K562 (cell line): ENCODE measurements around the gene MYL6B. TPM values are rescaled to one million over a fixed set of nuclear protein-coding genes. Genes with fewer than 3 reads are reported as not detected.

Experiments used
- ATAC-seq: fragments of 200-7000 bp; cut with Tn5 transposase; 3 replicates; pipeline ENCODE4 v1.9.1; 2020; ENCODE audit warnings: moderate library complexity
- BruUV-seq: library from RNA; stranded (reverse); fragments of 400-500 nt; replicated peaks from 2 replicates; lab custom pipeline; 2021; lab: Mats Ljungman, UMichigan
- CTCF ChIA-PET: fragments of 300-600 bp; formaldehyde crosslinking; extraction: SDS; loops from one replicate; lab custom pipeline; 2021; ENCODE audit warnings: low intra/inter-chr PET ratio; lab: Yijun Ruan, JAX
- POLR2A ChIA-PET: fragments of 300-600, 350-650 bp; sonication (Branson Sonifier 250); formaldehyde crosslinking; extraction: SDS; loops from one replicate; lab custom pipeline; 2021; ENCODE audit warnings: antibody characterized with exemption, inconsistent platforms; lab: Yijun Ruan, JAX
- DNase-seq, 4 experiments: peaks; one replicate each; pipeline versions ENCODE4 v3.0.0 to v3.0.0-alpha.2; 2011 to 2018; ENCODE audit warnings: low spot score in 3 of 4, mixed read lengths in 3 of 4; ENCODE audit errors: extremely low read depth in 1 of 4
- FAIRE-seq: peaks from 2 replicates; lab custom pipeline; 2011; peaks lifted over from hg19 to GRCh38; lab: Jason Lieb, UNC
- H2AFZ ChIP-seq: 2 replicates; pipeline ENCODE4 v1.6.0; 2011; ENCODE audit warnings: low read depth, low read length, control low read depth, inconsistent platforms
- H3K27ac ChIP-seq: fragments of 200-600 bp; 3 replicates; pipeline ENCODE4 v1.8.0; 2011; ENCODE audit warnings: low read depth, mild to moderate bottlenecking, control low read depth, inconsistent platforms, low read length, moderate library complexity, mixed read lengths; ENCODE audit errors: extremely low read depth
- H3K27me3 ChIP-seq, 2 experiments: fragments of 300-600 bp in 1 of 2; 2 replicates in 1 of 2; 3 replicates in 1 of 2; pipeline versions ENCODE4 v1.6.0 to v1.8.0; 2011; ENCODE audit warnings: inconsistent platforms in 2 of 2, low read length in 2 of 2, mild to moderate bottlenecking in 1 of 2, mixed read lengths in 1 of 2, moderate library complexity in 1 of 2; ENCODE audit not compliant: control insufficient read depth in 2 of 2, insufficient read depth in 2 of 2
- H3K36me3 ChIP-seq: fragments of 300-600 bp; 3 replicates; pipeline ENCODE4 v1.8.0; 2011; ENCODE audit warnings: mild to moderate bottlenecking, low read length, inconsistent platforms; ENCODE audit not compliant: control insufficient read depth, insufficient read depth
- H3K4me1 ChIP-seq, 2 experiments: fragments of 200-600 bp in 1 of 2; replicated peaks in 1 of 2; 2 replicates in 1 of 2; 3 replicates in 1 of 2; pipeline versions ENCODE4 v1.5.1 to v1.8.0; 2011; ENCODE audit warnings: inconsistent platforms in 2 of 2, low read length in 2 of 2, mild to moderate bottlenecking in 1 of 2, mixed read lengths in 1 of 2, moderate library complexity in 1 of 2; ENCODE audit not compliant: control insufficient read depth in 2 of 2, insufficient read depth in 2 of 2
- H3K4me2 ChIP-seq: 2 replicates; pipeline ENCODE4 v1.6.1; 2011; ENCODE audit warnings: low read length, control low read depth, inconsistent platforms, mixed read lengths; ENCODE audit not compliant: insufficient read depth
- H3K4me3 ChIP-seq: fragments of 200-600 bp; sonication (generic), shearing (Covaris generic); 2 replicates; pipeline ENCODE4 v1.5.1; 2016; ENCODE audit warnings: control low read depth, inconsistent platforms
- H3K79me2 ChIP-seq: fragments of 200-600 bp; 3 replicates; pipeline ENCODE4 v1.8.0; 2011; ENCODE audit warnings: low read length, inconsistent platforms; ENCODE audit not compliant: control insufficient read depth, insufficient read depth
- H3K9ac ChIP-seq, 2 experiments: 2 replicates each; pipeline versions ENCODE4 v1.6.0 to v1.6.1; 2011; ENCODE audit warnings: low read depth in 2 of 2, low read length in 2 of 2, control low read depth in 1 of 2, inconsistent platforms in 1 of 2, mild to moderate bottlenecking in 1 of 2, mixed read lengths in 1 of 2; ENCODE audit not compliant: insufficient read depth in 1 of 2
- H3K9me1 ChIP-seq: one replicate; pipeline ENCODE4 v1.6.0; 2011; ENCODE audit warnings: inconsistent platforms, mild to moderate bottlenecking, low read length, moderate library complexity; ENCODE audit not compliant: control insufficient read depth, insufficient read depth
- H3K9me3 ChIP-seq: replicated peaks from 2 replicates; pipeline ENCODE4 v1.5.1; 2011; ENCODE audit warnings: low read depth, low read length, inconsistent platforms; ENCODE audit not compliant: control insufficient read depth, insufficient read depth
- H4K20me1 ChIP-seq: replicated peaks from 2 replicates; pipeline ENCODE4 v1.6.1; 2011; ENCODE audit warnings: low read length, inconsistent platforms, mixed read lengths; ENCODE audit not compliant: control insufficient read depth, insufficient read depth
- BCL6 ChIP-seq: fragments of 250-450 bp; sonication (Bioruptor Pico); IDR thresholded peaks from 2 replicates; pipeline ENCODE4 v1.4.0; 2020
- KLF1 ChIP-seq: fragments of 450-650 bp; IDR thresholded peaks from 2 replicates; pipeline ENCODE4 v1.6.1; 2016; ENCODE audit warnings: missing genetic modification characterization, missing compliant biosample characterization
- POLR2G ChIP-seq: fragments of 200-400 bp; formaldehyde crosslinking; IDR thresholded peaks from 2 replicates; pipeline ENCODE4 v1.6.1; 2017; ENCODE audit warnings: low read depth, mild to moderate bottlenecking, antibody characterized with exemption, low read length, moderate library complexity
- RBFOX2 ChIP-seq: fragments of 200-400 bp; formaldehyde crosslinking; IDR thresholded peaks from 2 replicates; pipeline ENCODE4 v1.6.1; 2017; ENCODE audit warnings: low read depth, mild to moderate bottlenecking, low read length, moderate library complexity
- THRAP3 ChIP-seq: fragments of 450-650 bp; IDR thresholded peaks from 2 replicates; pipeline ENCODE4 v1.6.1; 2016; ENCODE audit warnings: mild to moderate bottlenecking, inconsistent platforms, borderline replicate concordance
- ZMIZ1 ChIP-seq, 2 experiments: fragments of 150-350 bp in 1 of 2; IDR thresholded peaks; 2 replicates each; pipeline ENCODE4 v1.6.1; 2012 to 2016; ENCODE audit warnings: low read depth in 2 of 2, low read length in 2 of 2, mild to moderate bottlenecking in 1 of 2, moderate library complexity in 1 of 2
- WGBS: fragments of 100-300 bp; shearing (Covaris generic); methylation state at CpG from one replicate; pipeline ENCODE4 v1.1.6; 2016; ENCODE audit warnings: low coverage, mixed read lengths; ENCODE audit not compliant: insufficient coverage; ENCODE audit errors: missing lambda C conversion rate; 5-methylcytosine and 5-hydroxymethylcytosine counted together
- in situ Hi-C: fragments of 300-500 bp; cut with MboI; formaldehyde crosslinking; loops from 4 replicates; pipeline ENCODE4 v1.15.0; 2018; ENCODE audit warnings: inconsistent platforms, mixed read lengths
- intact Hi-C: fragments of 100-400 bp; cut with micrococcal nuclease; formaldehyde crosslinking; loops from 2 replicates; pipeline ENCODE4 v1.14.2; 2022
- polyA plus RNA-seq, 8 experiments: library from polyadenylated mRNA; depleted of rRNA in 4 of 8; stranded (reverse) in 5 of 8; unstranded in 3 of 8; fragments of >200 nt; fragmentation: Nextera tagmentation in 2 of 8; fragmentation: Illumina TruSeq in 1 of 8; extraction: Ambion mirVana in 2 of 8; extraction: Trizol in 1 of 8; gene quantifications; 2 replicates each; pipeline versions ENCODE4 v1.2.1 to v1.2.3, GENCODE V29; 2011 to 2014; ENCODE audit warnings: inconsistent platforms in 1 of 8, missing spikeins in 1 of 8
- total RNA-seq, 7 experiments: library from RNA; depleted of rRNA in 6 of 7; stranded (reverse); fragments of >200 nt in 6 of 7; fragmentation: Illumina TruSeq in 2 of 7; extraction: Trizol in 2 of 7; gene quantifications; 2 replicates each; pipeline versions ENCODE4 v1.2.1 to v1.2.3, GENCODE V29; 2011 to 2021; ENCODE audit warnings: low replicate concordance in 1 of 7

MYL6B gene
- total and polyA plus RNA-seq, 9 of the 15 experiments (the other 6 are each of a cell fraction or from before 2014, with no cell fraction given), result 42.8 to 77.3 (median 68.6) TPM

- no peak for TF ChIP-seq ZMIZ1 (IDR thresholded peaks at IDR 0.05; ENCODE audit: low read depth in 2 of 2, low read length in 2 of 2)
- no peak for TF ChIP-seq BCL6 (CRISPR knock-in tag)
- TF ChIP-seq KLF1 (tag), result no peak
- TF ChIP-seq, all 486 proteins: peak for 2
These were observed 9.2 kb upstream of the MYL6B start (continued) for GRCh38 chr12:56143217-56143616.

GRCh38 chr12:56143870-56144269 is 8.5 kb upstream of the MYL6B start:
- ATAC-seq (no peak), DNase-seq (no peak), FAIRE-seq (no peak)
- ChIA-PET POLR2A (interaction anchor here (0.8 to 1.7 kb wide), 9 partner anchors 8 to 284 kb away, joined by 3 to 7 read pairs (median 3); partner anchors contain the start of gene ZC3H10), CTCF (no interaction called here)
- BruUV-seq, result no TSS peak
- H3K9me3 ChIP-seq, result no peaks in the 10 kb centered on the region
- 90% methylated on average over 8 of the region's 8 CpGs for WGBS
- 0 out of 2 replicates have a peak, but pooled peaks cover 3% of the 10 kb centered on the region for H4K20me1 ChIP-seq
- H3K4me2 ChIP-seq, result no peak overlapping the region
- H3K4me1 ChIP-seq, result peaks cover 2 to 4% of the 10 kb centered on the region in 2 experiments; a peak in 2 of 5 replicates
- in situ Hi-C loops (no loop called here), intact Hi-C loops (no loop called here)
- H3K27me3 ChIP-seq, result no peaks in the 10 kb centered on the region
- peaks cover 61% of the 10 kb centered on the region for H3K36me3 ChIP-seq
- no peak overlapping the region for H2AFZ ChIP-seq
- H3K27ac ChIP-seq, result no peak overlapping the region
- H3K9ac ChIP-seq, result no peak overlapping the region
- no peaks in the 10 kb centered on the region for H3K9me1 ChIP-seq
- no peaks in the 10 kb centered on the region for H3K79me2 ChIP-seq
- TF ChIP-seq POLR2G (0 out of 2 replicates have a peak, but pooled peaks have one; percentile 12), THRAP3 (no peak), RBFOX2 (peak; percentile 40)
- no peak overlapping the region for H3K4me3 ChIP-seq
